NCI-H526 treated with DMSO at 0.1 percent for 48 hours (cell line): ENCODE results near the gene TWF2.
"Not testable (repeated sequence)": the region's sequence is repeated elsewhere in the genome, so short reads cannot be mapped to it uniquely, and the experiment has no call there.

Experiments used
- DNase-seq: peaks from one replicate; lab custom pipeline; 2025; lab: John Stamatoyannopoulos, UW

Gene TWF2

GRCh38 chr3:52238761-52239701 is at the start of gene TWF2:
Gene TWF2 (minus strand): TSS chr3:52239158. CDS start chr3:52239016, 142 bp downstream.
- DNase-seq, result peak; percentile 26

DNA sequence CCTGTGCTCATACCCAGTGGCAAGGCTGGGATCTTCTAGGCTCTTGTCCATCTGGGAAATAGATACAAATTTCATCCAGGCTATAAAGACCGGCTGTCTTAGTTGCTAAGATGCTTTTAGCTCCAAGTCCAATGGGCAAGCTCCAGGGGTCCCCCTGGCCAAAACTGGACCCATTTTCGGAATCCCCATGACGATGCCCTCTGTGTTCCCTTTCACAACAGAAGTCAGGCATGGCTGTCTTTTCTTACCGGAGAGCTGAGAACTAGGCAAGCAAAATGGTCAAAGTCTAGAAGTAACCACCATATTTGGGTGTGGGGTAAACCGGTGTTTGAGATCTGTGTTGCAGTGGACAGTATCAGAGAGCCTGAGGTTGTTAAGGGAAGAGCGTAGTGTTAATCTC is 49.7 kb upstream of the TWF2 start:
- no peak for DNase-seq

- DNase-seq, result no peak
Measured at GRCh38 chr3:52286777-52287110, 47.8 kb upstream of the TWF2 start.

DNA sequence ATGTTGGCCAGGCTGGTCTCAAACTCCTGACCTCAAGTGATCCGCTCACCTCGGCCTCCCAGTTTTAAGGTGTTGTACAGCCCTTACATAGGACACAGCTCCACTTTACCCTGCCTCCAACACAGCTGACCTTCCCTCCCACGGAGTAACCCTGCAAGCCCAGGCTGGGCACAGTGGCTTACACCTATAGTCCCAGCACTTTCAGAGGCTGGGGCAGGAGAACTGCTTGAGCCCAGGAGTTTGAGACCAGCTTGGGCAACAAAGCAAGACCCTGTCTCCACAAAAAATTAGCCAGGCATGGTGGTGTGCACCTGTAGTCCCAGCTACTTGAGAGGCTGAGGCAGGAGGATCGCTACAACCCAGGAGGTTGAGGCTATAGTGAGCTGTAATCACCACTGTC is 45.1 kb upstream of the TWF2 start:
- not testable (repeated sequence) for DNase-seq

- no peak for DNase-seq
Measured at GRCh38 chr3:52283306-52283705, 44.3 kb upstream of the TWF2 start.

DNA sequence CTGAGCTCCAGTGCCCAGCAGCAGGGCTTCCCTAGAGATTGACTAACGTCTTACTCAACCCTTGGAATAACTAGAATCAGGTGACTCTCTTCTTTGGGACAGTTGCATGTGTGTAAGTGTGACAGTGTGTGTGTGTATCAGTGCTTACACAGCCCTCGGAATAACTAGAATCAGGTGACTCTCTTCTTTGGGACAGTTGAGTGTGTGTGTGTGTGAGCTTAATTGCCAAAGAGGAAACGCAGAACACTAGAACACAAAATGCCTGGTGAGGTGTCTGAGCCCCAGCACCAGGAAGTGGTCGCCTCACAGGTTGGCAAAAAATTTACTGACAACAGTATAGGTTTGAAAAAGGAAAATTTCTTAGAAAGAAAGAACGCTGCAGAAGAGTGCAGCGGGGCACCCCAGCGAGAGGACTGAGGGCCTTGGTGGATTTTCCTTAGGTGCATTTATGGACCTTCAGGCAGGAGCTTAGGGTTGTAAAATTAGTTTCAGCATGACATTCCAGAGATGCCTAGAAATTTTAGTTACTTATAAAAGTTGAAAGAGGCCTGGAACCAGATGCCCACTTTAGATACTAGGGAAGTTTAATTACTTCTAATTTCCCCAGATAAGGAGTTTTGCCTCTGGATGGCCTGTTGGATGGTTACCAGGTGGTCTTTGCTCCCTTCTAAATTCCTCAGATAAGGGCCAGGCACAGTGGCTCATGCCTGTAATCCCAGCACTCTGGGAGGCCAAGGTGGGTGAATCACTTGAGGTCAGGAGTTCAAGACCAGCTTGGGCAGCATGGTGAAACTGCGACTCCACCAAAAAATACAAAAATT is 43.2 kb upstream of the TWF2 start:
- no peak for DNase-seq

DNA sequence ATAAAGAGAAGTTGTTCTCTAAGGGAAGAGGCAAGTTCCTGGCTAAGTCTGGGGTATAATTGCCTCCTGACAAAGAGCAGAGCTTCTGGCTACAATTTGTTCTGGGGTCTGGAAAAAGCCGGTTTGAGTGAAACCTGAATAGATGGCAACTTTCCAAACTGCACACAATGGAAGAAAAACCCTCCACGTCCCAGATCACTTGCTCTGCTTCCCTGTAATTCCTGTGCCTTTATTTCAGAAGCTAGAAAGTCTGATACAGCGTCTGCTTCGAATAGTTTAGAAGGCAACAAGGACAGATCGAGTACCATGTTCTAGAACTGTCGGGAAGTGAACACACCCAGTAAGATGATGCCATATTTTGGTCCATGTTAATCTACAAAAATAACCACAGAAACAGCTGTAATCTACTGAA is 41.1 kb upstream of the TWF2 start:
- no peak for DNase-seq

- no peak for DNase-seq
Measured at GRCh38 chr3:52279596-52279995, 40.6 kb upstream of the TWF2 start.

- DNase-seq, result peak; percentile 72
Measured at GRCh38 chr3:52278510-52279069, 39.6 kb upstream of the TWF2 start, which contains the start of gene WDR82. Gene WDR82 (minus strand): TSS chr3:52278649. CDS start chr3:52278361, 288 bp downstream.

DNA sequence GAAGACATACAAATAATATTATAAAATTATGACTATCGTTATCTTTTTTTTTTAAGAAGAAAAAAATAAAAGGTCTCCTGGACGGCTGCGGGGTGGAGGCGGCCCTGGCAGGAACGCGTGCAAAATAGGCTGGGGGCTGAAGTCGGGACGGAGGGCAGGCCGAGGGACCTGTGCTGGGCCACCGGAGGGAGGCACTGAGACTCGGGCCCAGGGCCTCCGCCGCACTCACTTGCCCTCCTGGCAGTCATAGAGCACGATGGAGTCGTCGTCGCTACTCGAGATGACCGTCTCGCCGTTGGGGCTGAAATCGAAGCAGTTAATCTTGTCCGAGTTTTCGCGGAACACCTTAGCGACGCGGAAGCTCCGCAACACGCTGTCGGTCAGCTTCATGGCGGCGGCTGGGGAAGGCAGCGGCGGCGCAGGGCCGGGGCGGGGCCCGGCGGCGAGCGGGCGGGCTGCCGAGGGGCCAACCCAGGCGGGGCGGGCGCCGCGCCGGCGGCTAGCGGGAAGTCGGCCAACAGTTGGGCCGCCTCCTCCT is 39.1 kb upstream of the TWF2 start:
- DNase-seq, result peak; percentile 33

DNA sequence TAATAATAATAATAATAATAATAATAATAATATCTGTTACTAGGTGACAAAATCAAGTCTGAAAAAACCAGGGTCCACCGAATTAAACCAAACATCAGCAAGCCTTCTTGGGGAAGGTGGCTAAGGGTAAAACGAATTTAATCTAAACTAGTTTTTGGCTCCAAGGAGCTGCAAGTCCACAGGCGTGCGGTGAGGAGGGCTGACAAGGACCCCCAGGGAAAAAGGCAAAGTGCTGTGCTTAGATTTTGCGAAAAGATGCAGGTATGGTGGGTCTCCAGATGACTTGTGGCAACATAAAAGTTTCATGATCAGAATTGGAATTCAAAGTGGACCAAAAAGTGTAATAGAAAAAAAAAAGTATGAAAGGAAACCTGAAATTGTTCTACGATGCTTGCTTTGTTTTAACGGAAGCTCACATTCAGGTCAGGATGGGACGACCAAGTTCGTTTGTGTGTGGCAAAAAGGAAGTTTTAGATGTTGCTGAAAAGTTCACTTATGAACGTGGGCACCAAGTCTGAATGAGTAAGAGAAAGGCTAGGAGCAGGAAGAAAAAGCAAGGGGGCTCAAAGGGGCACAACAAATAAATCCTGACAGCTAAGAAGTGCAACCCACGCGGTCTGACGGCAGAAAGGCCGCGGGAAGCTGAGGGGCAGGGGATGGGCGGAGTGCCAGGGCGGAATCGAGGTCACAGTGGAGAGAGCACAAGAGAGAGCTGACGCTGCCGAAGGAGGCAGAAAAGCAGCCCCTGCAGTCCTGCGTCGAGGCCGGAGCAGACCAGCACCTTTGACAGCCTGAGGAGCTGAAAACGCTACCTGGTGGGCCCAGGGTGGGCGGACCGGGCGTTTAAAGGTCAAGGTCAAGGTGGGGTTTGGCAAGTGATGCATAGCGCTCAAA is 38.4 kb upstream of the TWF2 start:
- peak; percentile 29 for DNase-seq

DNA sequence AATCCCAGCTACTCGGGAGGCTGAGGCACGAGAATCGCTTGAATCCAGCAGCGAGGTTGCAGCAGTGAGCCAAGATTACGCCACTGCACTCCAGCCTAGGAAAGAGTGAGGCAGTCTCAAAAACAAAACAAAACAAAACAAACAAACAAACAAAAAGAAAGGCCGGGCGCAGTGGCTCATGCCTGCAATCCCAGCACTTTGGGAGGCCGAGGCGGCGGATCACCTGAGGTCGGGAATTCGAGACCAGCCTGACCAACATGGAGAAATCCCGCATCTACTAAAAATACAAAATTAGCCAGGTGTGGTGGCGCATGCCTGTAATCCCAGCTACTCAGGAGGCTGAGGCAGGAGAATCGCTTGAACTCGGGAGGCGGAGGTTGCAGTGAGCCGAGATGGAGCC is 35.8 kb upstream of the TWF2 start:
- DNase-seq, result not testable (repeated sequence)

GRCh38 chr3:52272831-52273230 is 33.9 kb upstream of the TWF2 start:
- DNase-seq, result no peak

DNA sequence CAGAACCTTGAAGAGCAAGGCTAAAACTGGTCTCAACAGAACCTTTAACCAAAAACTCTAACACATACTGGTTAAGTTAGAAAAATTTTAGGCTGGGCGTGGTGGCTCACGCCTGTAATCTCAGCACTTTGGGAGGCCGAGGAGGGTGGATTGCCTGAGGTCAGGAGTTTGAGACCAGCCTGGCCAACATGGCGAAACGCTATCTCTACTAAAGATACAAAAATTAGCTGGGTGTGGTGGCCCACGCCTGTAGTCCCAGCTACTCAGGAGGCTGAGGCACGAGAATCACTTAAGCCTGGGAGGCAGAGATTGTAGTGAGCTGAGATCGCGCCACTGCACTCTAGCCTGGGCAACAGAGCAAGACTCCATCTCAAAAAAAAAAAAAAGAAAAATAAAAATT is 33.2 kb upstream of the TWF2 start:
- DNase-seq, result not testable (repeated sequence)

GRCh38 chr3:52270252-52270754 is 31.3 kb upstream of the TWF2 start:
- DNase-seq, result no peak

DNA sequence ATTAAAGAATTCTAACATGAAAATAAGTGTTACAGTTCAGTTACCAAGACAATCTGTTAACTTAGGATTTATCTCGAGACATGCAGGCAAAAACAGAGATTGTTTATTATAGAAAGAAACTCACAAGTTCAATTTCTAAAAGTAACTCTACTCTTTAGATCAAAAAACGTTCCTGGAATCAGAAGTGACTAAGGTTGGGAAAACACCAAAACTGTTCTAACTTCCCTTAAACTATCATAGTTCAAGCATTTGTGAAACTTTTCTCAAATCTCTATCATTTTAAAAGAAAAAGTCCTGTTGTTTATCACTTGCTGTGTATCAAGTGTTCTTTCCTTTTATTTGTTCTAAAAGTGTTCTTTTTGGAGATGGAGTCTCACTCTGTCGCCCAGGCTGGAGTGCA is 30.8 kb upstream of the TWF2 start:
- DNase-seq, result no peak

- no peak for DNase-seq
Measured at GRCh38 chr3:52268036-52268435, 29.1 kb upstream of the TWF2 start.

DNA sequence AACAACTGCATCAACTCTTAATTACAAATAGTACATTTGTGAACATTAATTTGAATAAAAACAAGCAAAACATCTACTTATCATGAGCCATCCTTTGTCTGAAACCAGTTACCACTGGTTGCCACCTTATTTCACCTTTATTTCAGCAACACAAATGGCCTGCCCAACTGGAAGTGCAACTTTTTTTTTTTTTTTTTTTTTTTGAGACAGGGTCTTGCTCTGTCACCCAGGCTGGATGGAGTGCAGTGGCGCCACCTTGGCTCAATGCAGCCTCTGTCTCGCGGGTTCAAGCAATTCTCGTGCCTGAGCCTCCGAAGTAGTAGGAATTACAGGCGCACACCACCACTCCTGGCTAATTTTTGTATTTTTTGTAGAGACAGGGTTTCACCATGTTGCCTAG is 26.4 kb upstream of the TWF2 start:
- DNase-seq, result no peak

DNA sequence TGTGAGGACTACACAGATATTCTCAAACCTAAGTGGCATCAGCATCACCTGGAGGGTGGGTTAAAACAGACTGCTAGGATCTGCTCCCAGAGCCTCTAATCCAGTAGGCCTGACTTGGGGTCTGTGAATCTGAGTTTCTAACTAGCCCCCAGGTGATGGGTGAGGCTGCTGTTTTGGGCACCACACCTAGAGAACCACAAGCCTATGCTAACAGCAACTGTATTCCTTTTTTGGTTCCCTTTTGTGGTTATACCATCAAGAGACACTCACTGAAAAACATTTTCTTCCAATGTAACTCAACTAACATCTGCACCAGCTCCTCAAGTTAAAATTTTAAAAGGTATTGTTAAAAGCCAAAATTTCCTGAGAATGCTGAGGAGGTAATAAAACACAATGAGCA is 23.5 kb upstream of the TWF2 start:
- DNase-seq, result no peak

DNA sequence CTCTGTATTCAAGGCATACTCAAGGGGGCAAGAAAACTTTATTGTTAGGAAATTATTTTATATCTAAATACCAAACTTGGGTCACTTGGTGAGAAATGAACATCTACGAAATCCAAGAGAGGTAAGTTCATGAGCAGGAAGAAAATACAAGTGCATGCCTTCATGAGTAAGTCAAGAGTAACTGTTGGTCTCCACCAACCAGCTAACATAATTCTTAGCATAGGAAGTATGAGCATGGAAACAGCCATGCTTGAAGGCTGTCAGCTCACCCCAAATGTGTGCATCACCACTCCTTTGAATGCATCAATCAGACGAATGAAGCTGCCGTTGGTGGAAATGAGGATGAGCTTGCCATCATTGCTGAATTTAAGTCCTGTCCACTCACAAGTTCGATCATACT is 20.5 kb upstream of the TWF2 start:
- DNase-seq, result no peak

- no peak for DNase-seq
Measured at GRCh38 chr3:52259035-52259434, 20.1 kb upstream of the TWF2 start.
